Measurements from ENCODE around the gene KIAA1755. TPM values are rescaled to one million over a fixed set of nuclear protein-coding genes. Genes with fewer than 3 reads are reported as not detected.

The KIAA1755 gene
- total RNA-seq, 6 experiments from 2014 or later: 0.06 to 2.7 (median 1.5) TPM

DNA sequence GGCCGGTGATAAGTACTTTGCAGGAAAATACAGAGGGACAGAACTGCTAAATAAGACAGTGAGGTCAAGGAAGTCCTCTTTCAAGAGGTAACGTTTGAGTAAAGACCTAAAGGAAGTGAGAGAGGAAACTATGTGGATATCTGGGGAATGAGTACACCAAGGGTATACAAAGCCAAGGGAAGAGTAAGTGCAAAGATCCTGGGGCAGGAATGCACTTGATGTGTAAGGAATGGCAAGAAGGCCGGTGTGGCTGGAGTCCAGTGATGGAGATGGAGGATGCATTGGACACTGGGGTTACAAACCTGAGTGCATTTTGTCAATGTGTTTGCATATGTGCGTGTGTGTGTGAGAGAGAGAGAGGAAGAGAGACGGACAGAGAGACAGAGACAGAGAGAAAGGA, 63.3 kb downstream of the KIAA1755 start:
- TF ChIP-seq, protein P1, sequence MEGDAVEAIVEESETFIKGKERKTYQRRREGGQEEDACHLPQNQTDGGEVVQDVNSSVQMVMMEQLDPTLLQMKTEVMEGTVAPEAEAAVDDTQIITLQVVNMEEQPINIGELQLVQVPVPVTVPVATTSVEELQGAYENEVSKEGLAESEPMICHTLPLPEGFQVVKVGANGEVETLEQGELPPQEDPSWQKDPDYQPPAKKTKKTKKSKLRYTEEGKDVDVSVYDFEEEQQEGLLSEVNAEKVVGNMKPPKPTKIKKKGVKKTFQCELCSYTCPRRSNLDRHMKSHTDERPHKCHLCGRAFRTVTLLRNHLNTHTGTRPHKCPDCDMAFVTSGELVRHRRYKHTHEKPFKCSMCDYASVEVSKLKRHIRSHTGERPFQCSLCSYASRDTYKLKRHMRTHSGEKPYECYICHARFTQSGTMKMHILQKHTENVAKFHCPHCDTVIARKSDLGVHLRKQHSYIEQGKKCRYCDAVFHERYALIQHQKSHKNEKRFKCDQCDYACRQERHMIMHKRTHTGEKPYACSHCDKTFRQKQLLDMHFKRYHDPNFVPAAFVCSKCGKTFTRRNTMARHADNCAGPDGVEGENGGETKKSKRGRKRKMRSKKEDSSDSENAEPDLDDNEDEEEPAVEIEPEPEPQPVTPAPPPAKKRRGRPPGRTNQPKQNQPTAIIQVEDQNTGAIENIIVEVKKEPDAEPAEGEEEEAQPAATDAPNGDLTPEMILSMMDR (IDR thresholded peaks at IDR 0.05): no peak
- TF ChIP-seq POLR2A (IDR thresholded peaks at IDR 0.05): no peak
- ATAC-seq (no peak), DNase-seq (no peak)
- 59% methylated on average over 2 of the region's 5 CpGs for WGBS (ENCODE audit: insufficient coverage, low coverage, low lambda C conversion rate, missing lambda C conversion rate)
- H3K4me1 ChIP-seq: peaks cover 0 to 13% (median 3%) of the 10 kb centered on the region in 4 donors
- no peak overlapping the region for H3K27ac ChIP-seq
- no peak overlapping the region for H3K4me3 ChIP-seq
- intact Hi-C loops (cut with DNase I): no loop called here
- no peaks in the 10 kb centered on the region for H3K36me3 ChIP-seq
- H3K9me3 ChIP-seq: no peaks in the 10 kb centered on the region
- no peaks in the 10 kb centered on the region for H3K27me3 ChIP-seq

DNA sequence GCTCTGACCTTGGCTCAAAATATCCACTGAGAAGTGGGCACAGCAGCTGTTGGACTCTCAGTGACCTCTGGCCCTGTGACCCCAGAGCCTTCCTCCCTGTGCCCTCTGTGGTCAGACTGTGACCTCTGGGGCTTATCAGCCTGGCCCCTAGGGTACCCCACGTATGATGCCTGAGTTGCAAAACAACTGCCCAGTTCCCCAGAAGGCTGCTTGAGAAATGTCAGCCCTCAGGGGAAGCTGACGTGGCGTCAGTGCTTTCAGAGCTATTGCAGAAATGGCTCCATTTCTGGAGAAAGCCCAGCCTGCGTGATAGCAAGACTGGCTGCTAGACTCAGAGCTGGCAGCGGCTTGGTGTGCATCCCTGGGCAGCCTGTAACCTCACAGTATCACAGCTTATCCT, 63.9 kb downstream of the KIAA1755 start:
- H3K4me3 ChIP-seq: no peak overlapping the region
- WGBS (ENCODE audit: insufficient coverage, low coverage, low lambda C conversion rate, missing lambda C conversion rate): no CpG with 5 or more reads among the region's 5 CpGs
- TF ChIP-seq, protein P1 (IDR thresholded peaks at IDR 0.05): no peak
- TF ChIP-seq POLR2A (IDR thresholded peaks at IDR 0.05): no peak
- ATAC-seq: peak; percentile 31 to 52 (median 44)
- DNase-seq: peak; percentile 52 to 64 (median 59)
- peaks cover 0 to 13% (median 3%) of the 10 kb centered on the region in 4 donors for H3K4me1 ChIP-seq
- intact Hi-C loops (cut with DNase I): no loop called here
- no peaks in the 10 kb centered on the region for H3K9me3 ChIP-seq
- H3K27ac ChIP-seq: no peak overlapping the region
- H3K36me3 ChIP-seq: no peaks in the 10 kb centered on the region
- H3K27me3 ChIP-seq: no peaks in the 10 kb centered on the region

DNA sequence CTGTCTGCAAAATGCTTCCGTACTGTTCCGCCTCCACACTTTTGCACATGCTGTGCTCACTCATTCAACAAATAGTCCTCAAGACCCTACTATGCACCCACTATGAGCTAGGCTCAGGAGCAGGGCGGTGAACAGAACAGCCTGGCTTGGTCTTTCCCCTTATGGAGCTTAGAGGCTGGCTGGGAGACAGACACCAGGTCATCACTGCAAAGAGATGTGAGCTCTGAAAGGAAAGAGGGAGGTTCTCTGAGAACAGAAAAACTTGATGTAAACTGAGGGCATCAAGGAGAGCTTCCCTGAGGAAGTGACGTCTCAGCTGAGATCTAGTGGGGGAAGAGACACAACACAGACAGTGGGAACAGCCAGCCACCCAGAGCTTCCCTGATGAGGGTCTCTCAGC, 64.5 kb downstream of the KIAA1755 start:
- H3K4me3 ChIP-seq: no peak overlapping the region
- intact Hi-C loops (cut with DNase I): no loop called here
- no peak for DNase-seq
- H3K27me3 ChIP-seq: no peaks in the 10 kb centered on the region
- H3K27ac ChIP-seq: no peak overlapping the region
- WGBS (ENCODE audit: insufficient coverage, low coverage, low lambda C conversion rate, missing lambda C conversion rate): 86% methylated on average over 4 of the region's 4 CpGs
- peaks cover 0 to 13% (median 3%) of the 10 kb centered on the region in 4 donors for H3K4me1 ChIP-seq
- H3K9me3 ChIP-seq: no peaks in the 10 kb centered on the region
- H3K36me3 ChIP-seq: no peaks in the 10 kb centered on the region
- no peak for TF ChIP-seq POLR2A (IDR thresholded peaks at IDR 0.05)
- TF ChIP-seq, protein P1 (IDR thresholded peaks at IDR 0.05): no peak
- peak in 1 of 4 donors; percentile 16 for ATAC-seq

DNA sequence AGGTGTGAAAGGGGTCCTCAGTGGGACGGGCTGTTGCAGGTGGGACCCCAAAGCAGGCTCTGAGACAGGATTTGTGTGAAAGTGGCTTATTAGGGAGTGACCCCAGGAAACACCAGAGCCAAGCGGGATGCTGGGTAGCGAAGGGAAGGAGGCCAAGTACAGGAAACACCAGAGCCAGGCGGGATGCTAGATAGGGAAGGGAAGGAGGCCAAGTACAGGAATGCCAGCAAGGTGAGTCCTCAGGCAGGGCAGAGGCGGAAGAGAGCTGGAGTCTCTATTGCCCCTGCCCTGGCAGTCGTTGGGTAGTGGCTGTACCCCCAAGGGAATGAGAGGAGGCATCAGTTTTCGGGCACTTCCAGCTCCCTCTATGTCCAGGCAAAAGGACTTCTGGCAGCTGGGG, 65.0 kb downstream of the KIAA1755 start:
- Histone ChIP-seq H3K4me3 (no peak overlapping the region), H3K4me1 (peaks cover 0 to 13% (median 3%) of the 10 kb centered on the region in 4 donors), H3K27me3 (no peaks in the 10 kb centered on the region), H3K9me3 (no peaks in the 10 kb centered on the region), H3K27ac (no peak overlapping the region), H3K36me3 (no peaks in the 10 kb centered on the region)
- peak; percentile 61 to 84 (median 81) for ATAC-seq
- 33% methylated on average over 5 of the region's 7 CpGs for WGBS (ENCODE audit: insufficient coverage, low coverage, low lambda C conversion rate, missing lambda C conversion rate)
- intact Hi-C loops (cut with DNase I): no loop called here
- TF ChIP-seq, protein P1 (IDR thresholded peaks at IDR 0.05): no peak
- no peak for TF ChIP-seq POLR2A (IDR thresholded peaks at IDR 0.05)
- no peak for DNase-seq
